HG02678 (cell line): ENCODE measurements around the gene NRG3.

Experiments used
- ATAC-seq: cut with Tn5 transposase; IDR thresholded peaks from one replicate; pipeline ENCODE4 v1.9.1; 2021; ENCODE audit warnings: mild to moderate bottlenecking, moderate library complexity; ENCODE audit not compliant: unreplicated experiment

The NRG3 gene

GRCh38 chr10:81874875-81875466 lies at the start of gene NRG3:
Gene NRG3, plus strand, starts transcription at chr10:81875194.
- ATAC-seq: peak; percentile 43

- no peak for ATAC-seq
Observed at GRCh38 chr10:81828251-81828650, 46.7 kb upstream of the NRG3 start.

DNA sequence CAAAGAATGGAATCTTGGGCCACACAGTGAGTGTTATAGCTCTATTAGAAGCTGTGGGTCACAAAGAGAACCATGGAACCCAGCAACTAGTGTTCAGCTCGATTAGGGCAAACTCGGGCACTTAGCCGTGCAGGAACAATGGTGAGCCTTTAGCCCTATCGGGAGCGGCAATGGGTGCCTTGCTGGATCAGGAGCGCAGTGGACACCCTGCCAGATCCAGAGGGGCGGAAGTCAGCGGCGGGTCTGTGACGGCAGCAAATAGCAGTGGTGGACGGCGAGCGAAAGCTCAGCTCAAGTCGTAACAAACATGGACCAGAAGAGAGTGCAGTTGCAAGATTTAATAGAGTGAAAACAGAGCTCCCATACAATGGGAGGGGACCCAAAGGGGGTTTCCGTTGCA lies 43.9 kb upstream of the NRG3 start:
- no peak for ATAC-seq

- ATAC-seq: no peak
Observed at GRCh38 chr10:81838950-81839349, 36.0 kb upstream of the NRG3 start.

DNA sequence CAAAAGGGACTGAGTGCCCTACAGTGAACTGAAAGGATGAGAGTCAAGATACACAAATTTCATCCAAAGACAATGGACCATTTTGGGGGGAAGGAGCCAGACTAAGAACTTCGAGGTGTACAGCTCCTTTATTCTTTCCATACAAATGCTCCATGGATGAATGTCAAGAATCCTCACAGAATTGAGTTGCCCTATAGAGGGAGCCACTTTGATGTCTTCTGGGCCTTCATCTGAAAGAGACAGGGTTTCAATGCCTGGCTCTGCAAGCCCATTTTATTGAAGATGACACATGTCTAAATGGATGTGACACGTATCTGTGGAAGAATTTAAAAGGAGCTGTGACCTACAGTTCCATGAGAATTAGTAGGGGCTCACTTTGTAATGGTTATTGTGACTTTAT lies 32.0 kb upstream of the NRG3 start:
- ATAC-seq: no peak

- ATAC-seq: no peak
Observed at GRCh38 chr10:81847675-81848074, 27.3 kb upstream of the NRG3 start.

- ATAC-seq: no peak
Observed at GRCh38 chr10:81848514-81848913, 26.5 kb upstream of the NRG3 start.

DNA sequence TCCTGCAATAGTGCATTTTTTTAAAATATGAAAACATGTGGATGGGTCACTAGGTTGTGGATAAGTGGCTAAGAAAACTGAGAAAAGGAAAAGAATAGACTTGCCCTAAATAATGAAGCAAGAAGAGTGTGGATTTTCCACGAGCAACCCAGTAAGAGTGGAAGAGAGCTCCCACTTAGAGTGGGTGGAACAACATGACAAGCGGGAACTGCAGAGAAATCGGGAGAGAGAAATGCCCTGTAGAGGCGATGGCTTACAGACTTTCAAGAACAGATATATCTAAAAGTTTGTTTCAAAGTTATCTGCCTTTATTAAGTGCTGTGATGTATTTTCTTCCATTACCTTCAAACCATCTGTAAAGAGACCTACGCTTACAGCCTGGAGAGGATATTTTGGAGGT lies 26.1 kb upstream of the NRG3 start:
- ATAC-seq: no peak

GRCh38 chr10:81862596-81862995 lies 12.4 kb upstream of the NRG3 start:
- ATAC-seq: no peak

DNA sequence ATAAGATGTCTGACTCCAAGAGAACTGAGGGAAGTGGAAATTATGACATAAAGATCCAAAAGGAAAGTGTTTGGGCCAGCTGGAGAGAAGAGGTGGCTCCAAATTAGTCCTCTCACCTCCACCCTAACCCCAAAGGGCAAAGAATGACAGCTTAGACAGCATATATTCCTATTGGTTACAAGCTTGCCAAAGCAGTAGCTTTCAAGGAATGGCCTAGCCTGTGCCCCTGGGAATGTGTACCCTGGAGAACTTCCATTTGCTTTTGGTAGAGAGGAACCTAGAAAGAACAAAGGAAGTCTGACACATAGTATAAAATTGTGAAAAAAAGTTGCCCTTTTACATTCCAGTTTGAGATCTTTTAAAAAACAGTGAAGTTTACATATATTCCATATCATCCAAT lies 11.2 kb upstream of the NRG3 start:
- ATAC-seq: no peak

DNA sequence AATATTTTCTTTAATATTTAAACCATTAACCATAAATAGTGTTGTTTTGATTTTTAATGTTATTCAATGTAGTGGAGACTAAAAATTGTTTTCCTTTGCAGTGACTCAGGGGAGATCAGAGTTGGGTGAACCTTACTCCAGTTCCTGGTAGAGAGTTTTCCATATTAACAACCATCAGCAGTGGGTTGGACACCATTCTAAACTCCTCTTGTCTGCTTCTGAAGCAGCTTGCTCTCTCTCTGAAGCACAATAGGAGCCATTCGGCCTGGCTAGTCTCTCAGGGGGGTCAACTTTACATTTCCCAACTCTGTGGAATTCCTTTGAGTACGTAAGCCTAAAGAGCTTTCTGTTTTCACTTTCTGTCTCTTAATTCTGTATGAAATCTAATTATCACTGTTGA lies 9.4 kb upstream of the NRG3 start:
- no peak for ATAC-seq

DNA sequence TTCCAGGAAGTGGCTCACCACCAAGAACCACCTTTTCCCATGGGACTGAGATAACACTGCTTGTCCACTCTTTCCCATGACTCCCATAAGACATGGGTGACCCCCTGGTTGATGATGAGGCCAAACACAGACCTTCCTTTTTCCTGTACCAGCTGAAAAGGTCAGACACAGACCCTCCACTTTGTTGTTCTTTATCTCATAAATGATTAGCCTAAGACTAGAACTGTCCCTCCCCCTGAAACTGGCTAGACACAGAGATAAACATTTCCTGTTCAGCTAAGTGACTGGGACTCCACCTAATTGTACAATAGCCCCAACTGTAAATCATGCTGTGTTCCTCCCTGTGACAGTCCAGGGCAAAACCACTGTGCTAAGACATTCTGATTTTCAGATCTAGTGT lies 8.2 kb upstream of the NRG3 start:
- ATAC-seq: peak; percentile 98

DNA sequence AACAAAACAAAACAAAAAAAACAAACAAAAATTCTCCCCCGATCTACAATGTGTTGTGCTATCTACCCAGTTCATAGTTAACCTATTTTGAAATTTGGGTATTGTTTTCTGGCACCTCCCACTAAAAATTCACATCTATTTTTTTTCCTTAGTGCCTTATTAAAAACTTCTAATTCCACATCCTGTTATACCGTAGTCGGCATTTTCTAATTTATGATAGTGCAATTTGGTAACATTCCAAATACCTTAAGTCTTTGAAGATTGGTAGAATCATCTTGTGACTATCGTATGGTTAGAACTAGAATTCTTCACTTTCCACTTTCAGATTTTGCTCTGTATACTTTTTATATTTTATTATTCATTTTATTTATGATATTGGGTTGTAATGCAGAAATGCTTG lies 4.5 kb upstream of the NRG3 start:
- no peak for ATAC-seq

- no peak for ATAC-seq
Observed at GRCh38 chr10:81871558-81871957, 3.4 kb upstream of the NRG3 start.

GRCh38 chr10:81872206-81872862 lies 2.7 kb upstream of the NRG3 start:
- ATAC-seq: no peak

- ATAC-seq: no peak
Observed at GRCh38 chr10:81873231-81873931, 1.6 kb upstream of the NRG3 start.

DNA sequence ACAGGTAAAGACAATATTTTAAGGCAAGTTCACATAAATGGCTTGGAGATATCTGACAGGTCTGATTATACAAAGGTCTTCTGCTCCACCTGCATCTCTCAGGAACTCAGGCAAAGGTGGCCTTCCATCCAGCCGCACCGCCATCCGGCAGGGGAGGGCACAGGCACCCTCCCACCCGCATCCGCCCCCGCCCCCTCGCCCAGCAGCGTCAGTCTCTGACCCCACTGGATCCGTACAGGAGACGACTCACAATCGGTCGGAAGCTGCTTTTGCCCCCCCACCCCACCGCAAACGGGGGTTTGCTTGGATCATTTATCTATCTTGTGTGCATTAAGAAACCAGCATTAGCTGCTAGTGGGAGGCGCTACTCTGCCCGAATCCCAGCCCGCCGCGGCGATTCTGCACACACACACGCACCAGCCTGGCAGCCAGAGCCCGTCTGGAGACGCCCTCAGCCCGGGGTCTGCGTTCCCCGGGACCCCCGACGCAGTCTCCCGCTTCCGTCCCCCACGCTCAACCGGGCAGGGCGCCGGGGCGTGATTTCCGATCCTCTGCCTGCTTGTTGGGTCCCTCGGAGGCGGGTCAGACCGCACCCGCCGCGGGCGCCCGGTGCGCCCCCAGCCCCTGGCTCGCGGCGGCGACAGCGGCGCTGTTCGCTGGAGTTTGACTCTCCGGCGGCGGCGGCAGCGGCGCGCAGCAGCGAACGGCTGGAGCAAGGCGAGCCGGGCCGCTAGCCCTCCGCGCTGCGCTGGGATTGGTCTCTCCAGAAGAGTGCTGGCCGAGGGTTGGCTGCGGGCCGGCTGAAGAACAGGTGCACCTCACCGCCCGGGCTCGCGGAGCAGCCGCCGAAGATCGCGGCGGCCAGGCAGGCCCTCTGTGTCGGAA lies 820 bp upstream of the NRG3 start:
- ATAC-seq: peak; percentile 57

GRCh38 chr10:81875467-81876252 lies 666 bp downstream of the NRG3 start:
- ATAC-seq: no peak

DNA sequence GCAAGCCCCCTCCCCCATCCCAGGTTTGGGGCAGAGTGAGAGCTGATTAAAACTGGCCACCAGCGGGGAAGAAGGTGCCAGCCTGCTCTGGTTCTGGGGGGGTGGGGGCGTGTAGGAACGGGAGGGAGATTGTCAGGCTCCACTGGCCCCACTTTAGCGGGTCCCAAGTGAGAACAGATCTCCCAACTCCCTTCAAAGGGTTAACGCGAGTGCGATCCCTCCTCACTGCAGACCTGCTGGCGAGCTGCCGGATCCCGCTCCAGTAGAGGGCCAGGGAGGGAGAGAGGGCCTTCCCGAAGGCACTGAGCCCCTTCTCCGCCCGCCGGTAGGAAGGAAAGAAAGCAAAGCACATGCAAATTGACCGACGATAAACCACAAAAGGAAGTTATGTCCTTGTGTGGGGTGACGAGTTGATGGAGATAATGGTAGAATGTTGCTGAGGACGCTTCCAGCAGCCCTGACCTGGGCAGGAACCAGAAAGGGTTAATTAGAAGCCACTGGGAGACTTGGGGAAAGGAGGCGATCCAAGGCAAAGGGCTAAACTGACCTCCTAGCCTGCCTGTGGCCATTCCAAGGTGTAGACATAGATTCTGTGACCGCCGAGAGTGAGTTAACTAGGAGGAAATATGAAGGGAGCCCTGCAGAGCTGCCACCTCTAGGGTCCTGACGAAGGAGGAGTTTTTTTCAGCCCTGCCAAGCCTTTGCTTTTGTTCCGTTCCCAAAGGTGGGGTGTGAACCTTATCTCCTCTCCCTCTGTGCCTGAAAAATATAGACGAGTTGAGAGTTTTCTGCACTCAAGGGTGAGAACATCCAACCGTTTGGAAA lies 1.5 kb downstream of the NRG3 start:
- ATAC-seq: no peak

- no peak for ATAC-seq
Observed at GRCh38 chr10:81877596-81877995, 2.6 kb downstream of the NRG3 start.
